ENCODE data around the gene PRRX1.

Gene PRRX1

DNA sequence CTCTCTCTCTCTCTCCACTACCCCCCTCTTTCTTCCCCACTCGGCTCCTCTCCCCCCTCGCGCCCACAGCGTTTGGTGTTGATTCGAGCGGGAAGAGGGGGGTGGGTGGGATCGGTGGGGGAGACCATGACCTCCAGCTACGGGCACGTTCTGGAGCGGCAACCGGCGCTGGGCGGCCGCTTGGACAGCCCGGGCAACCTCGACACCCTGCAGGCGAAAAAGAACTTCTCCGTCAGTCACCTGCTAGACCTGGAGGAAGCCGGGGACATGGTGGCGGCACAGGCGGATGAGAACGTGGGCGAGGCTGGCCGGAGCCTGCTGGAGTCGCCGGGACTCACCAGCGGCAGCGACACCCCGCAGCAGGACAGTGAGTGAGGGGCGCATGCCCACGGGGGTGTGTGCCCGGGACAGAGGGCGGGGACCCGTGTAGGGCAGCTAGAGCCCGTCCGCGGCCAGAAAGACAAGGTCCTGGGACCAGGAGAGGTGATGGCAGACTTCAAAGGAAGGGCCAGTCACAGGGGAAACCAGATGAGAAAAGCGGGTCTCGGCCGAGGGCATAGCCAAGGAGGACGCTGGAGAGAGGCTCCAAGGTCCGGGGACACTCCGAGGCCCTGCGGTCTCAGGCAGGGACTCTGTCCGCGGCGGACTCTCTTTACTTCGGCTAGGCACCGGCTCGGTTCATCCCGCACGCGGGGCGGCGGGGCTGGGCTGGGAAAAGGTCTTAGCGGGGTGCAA, at the start of gene PRRX1:
Gene PRRX1 (plus strand): TSS at position 39 of the 735 bp plus-strand sequence. CDS start 88 bp downstream, at position 127.
- DNase-seq, result no peak

DNA sequence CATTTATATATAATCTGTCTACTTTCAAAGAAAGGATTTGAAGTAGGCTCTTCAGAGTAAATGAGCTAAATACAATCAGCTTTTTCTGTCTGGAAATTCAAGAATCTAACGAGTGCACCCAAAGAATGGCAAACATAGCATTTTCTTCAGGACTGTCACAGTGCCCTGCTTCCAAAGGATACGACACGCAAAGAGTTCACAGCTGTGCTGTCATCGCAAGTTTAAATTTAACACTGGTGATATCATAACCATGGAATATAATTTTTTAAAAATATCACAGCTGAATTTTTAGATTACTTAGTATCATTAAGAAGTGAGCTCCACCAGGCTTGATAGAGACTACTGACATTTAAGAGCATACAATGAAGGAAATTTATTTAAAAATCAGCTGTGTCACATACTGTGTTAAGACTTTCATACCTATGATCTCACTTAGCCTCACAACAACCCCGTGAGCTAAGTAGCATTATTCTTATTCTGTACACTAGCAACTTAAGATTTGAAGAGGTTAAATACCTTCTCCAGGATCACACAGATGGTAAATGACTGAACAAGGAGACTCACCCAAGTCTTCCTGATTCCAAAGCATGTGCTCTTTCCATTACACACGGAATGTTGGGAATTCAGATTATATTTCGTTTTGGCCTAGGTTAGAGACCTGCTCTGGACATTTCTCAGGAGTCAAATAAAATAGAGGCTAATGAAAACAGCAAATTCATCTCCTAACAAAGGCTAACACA, 46.2 kb upstream of the PRRX1 start:
- DNase-seq, result no peak

DNA sequence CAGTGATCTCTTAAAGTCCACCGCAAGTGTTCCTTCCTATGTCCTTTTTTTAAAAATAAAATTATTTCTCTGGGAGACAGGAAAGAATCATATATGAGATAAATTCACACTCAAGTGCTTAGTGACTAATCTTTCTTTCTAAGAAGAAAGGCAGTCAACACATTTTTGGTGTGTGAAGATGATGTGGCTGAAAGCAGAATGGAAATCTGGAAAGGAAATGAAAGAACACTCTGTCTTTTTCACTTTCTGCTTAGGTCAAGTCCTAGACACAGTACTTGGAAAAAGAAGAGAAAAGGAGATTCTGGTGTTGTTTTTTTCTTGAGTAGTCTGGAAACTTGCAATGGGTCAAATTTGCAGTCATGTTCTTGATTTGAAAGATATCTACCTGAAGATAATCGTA, 45.5 kb upstream of the PRRX1 start:
- DNase-seq, result no peak

DNA sequence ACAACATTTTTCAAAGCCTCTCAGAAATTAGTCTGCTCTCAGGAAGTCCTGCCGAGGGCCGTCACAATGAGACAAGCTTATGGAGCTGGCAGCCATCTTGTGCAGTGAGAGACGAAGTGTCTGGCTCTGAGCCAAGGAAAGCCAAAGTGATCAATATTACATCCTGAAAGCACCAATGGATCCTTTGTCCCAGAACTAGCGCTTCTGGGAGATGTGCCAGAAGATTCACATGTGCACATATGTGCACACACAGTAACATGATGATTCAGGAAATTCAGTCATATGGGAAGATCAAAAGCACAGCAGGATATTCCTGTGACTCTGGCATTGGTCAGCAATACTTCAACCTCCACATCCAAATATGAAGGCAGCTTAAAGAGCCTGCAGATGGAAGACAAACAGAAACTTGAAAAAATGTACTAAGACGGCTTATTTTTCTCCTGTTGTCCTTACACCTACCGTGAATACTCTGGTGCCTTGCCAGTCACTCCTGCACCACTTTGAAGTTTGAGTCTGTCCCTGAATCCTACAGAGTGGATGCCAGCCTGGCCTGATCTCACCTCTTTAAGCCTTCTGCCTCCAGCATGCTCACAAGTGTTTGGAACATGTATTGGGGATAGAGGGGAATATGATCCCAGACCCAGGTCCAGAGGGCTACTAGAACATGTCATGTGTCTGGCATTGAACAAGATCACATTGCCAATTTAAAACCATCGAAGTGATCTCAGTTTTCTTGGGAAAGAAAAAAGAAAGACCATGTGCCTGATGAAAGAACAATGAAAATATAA, 44.5 kb upstream of the PRRX1 start:
- no peak for DNase-seq

DNA sequence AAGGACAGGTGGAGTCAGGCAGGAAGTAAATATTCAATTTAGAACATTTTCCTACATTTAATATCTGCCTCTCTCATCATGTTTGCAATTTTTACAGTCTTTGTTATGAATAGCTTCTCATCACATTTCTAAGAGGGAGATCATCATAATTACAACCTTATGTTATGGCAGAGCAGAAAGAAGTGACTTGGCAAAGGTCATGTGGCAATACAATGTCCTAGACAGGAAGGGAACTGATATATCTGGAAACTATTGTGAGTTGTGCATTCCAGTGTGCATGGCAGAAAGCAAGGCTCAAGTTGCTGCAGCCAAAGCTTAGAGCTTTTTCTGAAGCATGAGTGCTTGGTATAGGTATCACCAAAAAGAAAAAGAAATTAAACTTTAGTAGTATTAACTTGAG, 43.8 kb upstream of the PRRX1 start:
- no peak for DNase-seq

DNA sequence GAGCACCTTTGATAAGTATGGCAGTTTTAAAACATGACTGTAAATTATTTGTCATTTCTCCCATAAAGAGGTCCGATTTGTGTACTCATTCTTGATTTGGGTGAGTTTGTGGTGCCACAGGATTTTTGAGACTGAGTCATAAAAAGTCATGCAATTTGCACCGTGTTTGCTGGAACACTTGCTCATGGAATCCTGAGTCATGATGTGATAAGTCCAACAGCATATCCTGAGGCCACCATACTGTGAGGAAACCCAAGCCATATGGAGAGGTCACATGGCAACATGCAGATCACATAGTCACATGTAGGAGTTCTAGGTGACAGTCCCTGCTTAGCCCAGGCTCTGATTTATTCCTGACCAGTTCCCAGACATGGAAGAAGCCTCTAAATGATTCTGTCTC, 40.8 kb upstream of the PRRX1 start:
- no peak for DNase-seq

DNA sequence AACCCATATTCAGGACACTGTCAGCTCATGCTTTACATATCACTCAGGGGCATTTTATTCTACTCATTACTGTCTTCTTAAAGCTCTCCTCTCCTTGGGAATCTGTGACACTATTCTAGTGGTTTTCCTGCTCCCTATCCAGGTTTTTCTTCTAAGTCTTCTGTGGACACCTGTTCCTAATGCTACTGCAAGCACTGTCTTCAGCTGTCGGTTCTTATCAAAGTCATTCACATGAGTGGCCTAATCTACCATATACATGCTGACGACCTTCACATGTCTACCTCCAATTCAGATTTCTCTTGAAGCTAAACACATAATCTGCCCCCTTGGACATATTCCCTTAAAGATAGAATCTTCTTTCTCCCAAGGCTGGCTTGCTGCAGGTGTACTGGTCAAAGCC, 39.8 kb upstream of the PRRX1 start:
- no peak for DNase-seq

DNA sequence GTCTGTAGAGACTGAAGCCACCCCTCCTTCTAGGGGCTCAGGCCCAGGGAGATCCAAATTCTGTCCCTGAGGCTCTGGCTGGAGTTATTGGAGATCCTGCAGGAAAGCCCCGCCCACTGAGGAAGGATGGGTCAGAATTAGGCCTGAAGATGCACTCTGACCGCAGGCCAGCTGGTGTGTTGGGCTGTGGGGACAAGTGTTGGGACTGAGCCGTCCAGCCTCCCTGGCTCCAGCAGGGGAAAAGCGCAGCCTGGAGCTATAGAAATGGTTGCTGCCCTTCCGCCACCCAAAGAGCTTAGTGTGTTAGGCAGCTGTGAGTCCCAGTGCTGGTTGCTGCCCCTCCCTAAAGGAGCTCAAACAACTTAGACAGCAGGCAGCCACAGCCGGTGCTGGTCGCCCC, 33.0 kb upstream of the PRRX1 start:
- DNase-seq, result no peak

DNA sequence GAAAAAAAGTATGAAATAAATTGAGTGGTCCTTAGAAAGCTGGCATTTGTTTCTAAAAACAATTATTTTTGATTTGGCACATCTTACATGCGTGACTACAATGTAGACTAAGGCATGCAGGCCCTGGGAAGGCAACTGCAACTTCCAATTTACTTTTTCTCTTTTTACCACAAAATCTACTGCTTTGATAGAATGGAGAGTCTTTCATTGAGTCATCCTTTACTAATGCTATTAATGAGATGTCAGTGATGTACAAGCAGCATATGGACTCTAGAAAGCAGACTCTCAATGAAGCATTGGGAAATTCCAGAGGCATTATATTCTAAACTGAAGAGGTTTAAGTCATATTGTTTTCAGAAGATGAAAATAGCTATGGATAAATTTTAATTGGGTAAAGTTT, 29.6 kb upstream of the PRRX1 start:
- DNase-seq, result no peak

DNA sequence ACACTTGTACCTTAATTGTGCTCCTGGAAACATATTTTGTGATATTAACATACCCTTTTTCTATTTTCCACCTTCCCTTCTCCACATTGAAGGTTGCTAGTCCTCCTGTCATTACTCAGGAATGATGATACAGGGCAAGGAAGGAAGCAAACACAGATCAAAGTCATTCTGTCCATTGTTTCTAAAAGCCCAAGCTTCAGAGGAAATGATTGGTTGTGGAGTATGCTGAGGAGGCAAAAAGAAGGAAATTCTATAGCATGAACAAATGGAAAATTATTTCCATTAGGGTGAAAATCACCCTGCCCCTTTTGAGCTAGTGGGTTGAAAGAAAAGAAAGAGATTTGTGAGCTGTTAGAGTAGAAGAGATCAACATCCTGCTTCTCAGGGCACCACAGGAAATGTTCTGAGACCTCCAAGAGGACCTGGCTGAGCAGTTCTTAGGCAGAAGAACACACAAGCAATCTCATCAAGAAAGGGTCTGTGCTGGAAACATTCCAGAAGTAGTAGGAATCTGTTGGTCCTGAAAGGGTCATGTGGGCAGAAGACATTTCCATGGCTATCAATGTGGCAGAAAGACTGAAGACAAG, 29.0 kb upstream of the PRRX1 start:
- no peak for DNase-seq

DNA sequence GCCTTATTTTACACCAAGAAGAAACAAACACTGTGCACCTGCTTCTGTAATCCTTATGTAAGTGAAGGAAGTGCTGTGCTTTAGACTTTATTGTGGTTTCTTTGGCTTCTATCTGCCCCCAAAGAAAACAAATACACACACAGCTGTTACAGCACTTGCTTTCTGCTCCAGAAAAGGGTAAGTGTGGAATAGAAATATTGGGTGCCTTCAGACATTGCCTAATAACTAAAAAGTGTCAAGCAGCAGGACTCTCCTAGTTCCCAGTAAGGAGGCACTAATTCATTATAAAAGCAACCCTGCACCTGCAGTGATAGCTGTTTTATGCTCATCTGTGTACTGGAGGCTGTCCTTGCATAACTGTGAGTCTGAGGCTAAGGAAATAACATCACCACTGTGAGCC, 23.4 kb upstream of the PRRX1 start:
- no peak for DNase-seq

DNA sequence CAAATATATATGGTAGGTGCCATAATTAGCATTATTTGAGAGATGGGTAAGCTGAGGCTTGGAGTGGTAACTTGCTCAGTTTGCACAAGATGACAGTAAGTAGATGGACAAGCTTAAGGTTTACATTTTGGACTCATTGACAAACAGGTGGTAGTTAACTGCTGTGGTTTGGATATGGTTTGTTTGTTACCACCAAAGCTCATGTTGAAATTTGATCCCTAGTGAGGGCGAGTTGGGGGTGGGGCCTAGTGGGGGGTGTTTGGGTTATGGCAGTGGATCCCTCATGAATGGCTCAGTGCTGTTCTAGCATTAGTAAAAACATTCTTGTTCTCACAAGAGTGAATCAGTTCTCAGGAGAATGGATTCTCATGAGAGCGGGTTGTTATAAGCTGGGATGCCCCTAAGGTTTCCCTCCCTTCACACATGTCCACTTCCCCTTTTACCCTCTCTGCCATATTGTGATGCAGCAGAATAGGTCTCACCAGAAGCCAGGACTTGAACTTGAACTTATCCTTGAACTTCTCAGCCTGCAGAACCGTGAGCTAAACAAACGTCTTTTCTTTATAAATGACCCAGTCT, 6.6 kb upstream of the PRRX1 start:
- no peak for DNase-seq

DNA sequence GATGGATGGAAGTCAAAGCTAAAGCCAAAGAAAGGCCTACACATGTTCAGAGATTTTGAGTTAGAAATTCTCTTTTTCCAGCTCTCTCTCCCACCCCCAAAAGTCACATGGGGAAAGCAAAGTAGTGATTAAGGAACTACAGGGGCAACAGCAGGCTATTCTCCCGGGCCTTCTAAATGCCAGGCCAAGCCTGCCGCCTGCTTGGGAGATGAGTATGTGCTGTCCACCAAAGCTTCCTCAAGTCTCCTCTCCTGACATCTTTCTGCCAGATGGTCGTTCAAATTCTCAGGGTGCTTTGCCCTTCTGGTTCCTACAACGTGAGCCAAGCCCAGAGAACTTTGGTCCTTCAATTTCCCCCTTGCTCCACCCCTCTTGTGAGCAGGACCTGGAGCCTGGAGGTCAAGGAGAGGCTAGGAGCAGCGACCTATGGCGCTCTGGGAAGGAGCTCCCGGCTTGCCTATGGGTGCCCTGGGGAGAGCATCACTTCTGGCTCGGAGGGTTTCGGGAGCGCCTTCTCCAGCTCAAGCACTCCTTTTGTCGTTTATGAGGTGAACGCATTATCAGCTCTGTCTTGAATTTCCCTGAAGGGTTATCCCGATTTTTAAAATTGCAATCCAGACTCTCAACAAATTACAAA, 4.4 kb upstream of the PRRX1 start:
- no peak for DNase-seq

DNA sequence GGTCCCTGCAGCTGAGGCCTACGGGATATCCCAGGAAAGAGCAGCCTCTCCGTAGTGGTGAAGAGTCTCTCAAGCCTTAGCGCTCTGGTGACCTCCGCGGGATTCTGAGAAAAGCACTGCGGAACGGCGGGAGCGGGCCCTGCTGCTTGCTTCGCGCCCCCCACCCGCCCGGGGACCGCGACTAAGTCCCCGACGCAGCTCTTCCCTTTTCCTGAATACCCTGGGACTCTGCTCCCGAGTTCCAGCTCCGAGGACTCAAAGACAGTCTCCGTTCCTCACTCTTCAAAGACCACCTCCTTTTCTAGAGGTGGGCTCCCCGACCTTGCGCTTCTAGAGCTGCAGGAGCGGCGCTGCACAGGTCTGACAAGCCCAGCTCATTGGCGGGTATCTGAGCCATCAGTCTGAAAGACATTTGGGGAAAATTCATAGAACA, 3.6 kb upstream of the PRRX1 start:
- DNase-seq, result no peak

DNA sequence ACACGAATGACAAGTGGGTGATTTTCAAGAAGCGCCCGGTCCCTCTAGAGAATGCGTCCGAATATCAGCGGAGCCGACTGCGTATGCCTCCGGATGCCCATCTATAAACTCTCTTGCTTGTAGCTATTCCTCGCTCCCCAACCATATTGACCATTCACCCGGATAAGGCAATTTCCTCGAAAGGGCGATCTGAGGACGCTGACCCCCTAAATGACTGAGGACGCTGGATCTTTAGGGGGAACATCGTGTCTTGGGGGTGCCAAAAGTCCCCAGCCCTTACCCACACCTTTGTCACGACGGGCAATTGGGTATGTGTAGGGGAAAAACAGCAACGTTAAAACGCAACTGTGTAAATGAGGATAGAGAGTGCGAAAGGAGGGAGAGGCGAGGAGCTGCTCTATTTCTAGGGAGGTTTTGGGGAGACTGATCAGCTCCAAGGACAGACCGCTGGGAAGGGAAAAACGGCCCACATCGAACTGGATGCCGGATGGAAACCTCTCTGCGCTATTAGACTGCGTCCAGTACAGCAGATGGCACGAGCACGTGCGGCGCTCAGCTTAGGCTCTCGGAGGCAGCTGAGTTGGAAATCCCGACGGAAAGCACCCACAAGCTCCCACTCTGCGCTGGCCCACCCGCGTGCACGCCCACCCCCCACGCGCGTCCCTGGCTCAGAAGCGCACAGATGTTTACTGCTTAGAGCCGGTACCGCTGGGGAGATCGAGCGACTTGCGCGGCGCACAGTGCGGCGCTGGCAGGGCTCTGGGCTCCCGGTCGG, 2.9 kb upstream of the PRRX1 start:
- DNase-seq, result no peak

DNA sequence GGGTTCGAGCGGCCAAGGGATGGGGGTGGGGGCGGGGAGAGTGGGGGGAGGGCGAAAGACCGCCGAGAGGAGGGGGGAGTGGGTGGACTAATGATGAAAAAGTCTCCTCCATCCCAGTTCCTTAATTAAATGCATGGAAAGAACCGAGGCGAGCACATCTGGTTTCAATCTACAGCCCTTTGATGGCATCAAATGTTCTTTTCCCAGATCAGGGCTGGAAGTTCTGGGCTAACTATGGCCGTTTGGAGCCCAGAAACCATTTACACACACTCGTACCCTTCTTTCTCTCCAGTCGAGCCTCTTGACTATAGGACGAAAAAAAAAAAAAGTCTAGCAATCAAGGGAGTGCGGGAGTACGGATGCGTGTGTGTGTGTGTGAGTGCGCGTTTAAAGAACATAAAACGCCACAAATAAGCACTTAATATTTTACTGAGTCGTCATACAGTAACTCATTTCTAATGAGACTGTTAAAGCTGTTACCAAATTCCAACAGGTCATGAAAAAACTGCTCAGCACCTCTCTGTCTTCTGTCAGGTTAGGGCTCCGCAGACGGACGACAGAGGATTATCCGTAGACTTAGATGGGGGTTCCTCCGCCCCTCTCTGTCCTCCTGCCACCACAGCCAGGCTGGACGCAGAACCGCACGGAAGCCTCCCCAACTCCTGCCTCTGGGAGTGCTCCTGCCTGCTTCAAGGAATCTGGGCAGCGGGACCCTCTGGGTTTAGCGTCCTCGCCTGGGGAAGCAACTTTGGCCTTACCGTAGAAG, 2.1 kb upstream of the PRRX1 start:
- no peak for DNase-seq

DNA sequence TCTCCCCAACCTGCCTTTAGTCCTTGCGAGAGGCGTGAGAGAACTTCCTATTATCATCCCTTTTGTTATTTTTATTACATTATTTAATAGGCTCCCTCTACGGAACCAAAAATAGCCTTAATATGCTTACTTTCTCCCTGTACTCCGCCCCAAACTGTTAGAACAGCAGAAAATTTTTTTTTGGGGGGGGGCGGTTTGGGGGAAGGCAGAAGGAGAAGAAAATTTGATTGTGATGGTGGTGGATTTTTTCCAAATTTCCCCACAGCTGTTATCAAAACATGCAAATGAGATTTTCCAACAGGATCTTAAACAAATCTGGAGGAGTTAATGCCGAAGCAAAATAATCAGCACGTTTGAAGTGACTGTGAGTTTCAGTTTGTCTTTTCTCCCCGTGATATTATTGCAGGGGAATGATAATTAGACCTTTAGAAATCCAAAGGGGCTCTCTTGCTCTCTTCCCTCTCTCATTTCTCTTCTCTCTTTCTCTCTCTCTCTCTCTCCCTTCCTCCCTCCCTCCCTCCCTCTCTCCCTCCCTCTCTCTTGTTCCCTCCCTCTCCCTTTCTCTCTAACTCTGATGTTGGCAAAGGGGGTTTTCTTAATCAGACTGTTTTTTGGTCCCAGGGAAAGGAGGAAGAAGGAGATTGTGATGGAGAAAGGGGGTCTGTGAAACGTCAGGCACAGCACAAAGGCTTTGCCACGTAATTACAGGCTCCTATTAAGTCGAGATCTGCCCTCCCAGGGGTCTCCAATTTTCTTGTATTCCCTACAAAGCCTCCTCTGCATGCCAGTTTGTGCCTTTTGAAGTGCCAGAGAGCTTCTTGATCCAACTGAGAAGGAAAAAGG, 1.1 kb upstream of the PRRX1 start:
- no peak for DNase-seq

DNA sequence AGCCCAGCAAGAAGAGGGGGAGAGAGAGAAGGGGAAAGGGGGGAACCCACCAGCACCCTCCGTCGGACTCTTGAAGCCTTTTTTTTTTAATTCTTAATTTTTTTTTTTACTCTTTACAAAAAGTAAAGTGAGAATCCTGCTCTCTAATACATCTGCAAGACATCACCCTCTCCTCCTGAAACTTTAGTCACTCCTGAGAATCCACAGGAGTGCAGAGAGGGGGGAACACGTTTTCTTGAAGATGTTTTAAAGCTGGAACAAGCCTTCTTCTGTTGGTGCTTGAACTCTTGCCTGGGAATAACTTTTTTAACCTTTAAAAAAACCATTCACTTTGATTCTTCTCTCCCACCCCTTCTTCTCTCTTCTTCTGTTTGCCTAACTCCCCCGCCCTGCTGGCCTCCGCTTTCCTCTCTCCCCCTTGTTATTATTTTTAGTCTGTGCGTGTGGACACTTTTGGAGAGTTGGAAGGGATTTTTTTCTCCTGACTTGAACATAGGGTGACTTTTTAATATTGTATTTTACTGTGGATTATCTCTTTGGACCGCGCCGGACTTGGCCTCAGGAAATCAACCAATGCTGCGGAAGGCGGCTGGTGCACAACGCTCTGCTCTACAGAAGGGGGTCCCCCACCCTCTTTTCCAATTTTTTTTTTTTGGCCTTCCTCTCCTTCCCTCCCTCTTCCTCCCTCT, 383 bp upstream of the PRRX1 start:
- DNase-seq, result no peak

Measured in NK-92 treated with Interleukin-12 subunit alpha and Interleukin-12 subunit beta, amount 100 ng/mL, for 24 hours (cell line).